ENCODE data around the gene BCAR1.

The BCAR1 gene

GRCh38 chr16:75238853-75239541 lies 12.4 kb downstream of the BCAR1 start:
- no peak for DNase-seq (ENCODE audit: low spot score)

GRCh38 chr16:75238132-75238852 lies 13.1 kb downstream of the BCAR1 start:
- no peak for DNase-seq (ENCODE audit: low spot score)

- no peak for DNase-seq (ENCODE audit: low spot score)
Measured at GRCh38 chr16:75237398-75238131, 13.9 kb downstream of the BCAR1 start.

- DNase-seq (ENCODE audit: low spot score): no peak
Measured at GRCh38 chr16:75236736-75237397, 14.6 kb downstream of the BCAR1 start.

- peak; percentile 15 for DNase-seq (ENCODE audit: low spot score)
Measured at GRCh38 chr16:75236232-75236631, 15.2 kb downstream of the BCAR1 start.

GRCh38 chr16:75235721-75236193 lies 15.7 kb downstream of the BCAR1 start:
- no peak for DNase-seq (ENCODE audit: low spot score)

GRCh38 chr16:75234856-75235696 lies 16.3 kb downstream of the BCAR1 start:
- DNase-seq (ENCODE audit: low spot score): no peak

GRCh38 chr16:75233611-75233938 lies 17.8 kb downstream of the BCAR1 start:
- DNase-seq (ENCODE audit: low spot score): no peak

GRCh38 chr16:75231570-75231969 lies 19.9 kb downstream of the BCAR1 start:
- DNase-seq (ENCODE audit: low spot score): no peak

GRCh38 chr16:75230471-75231110 lies 20.8 kb downstream of the BCAR1 start:
- DNase-seq (ENCODE audit: low spot score): no peak

GRCh38 chr16:75229172-75230031 lies 22.0 kb downstream of the BCAR1 start:
- no peak for DNase-seq (ENCODE audit: low spot score)

GRCh38 chr16:75228143-75228976 lies 23.1 kb downstream of the BCAR1 start:
- no peak for DNase-seq (ENCODE audit: low spot score)

GRCh38 chr16:75227361-75228142 lies 23.9 kb downstream of the BCAR1 start:
- no peak for DNase-seq (ENCODE audit: low spot score)

GRCh38 chr16:75226550-75227360 lies 24.7 kb downstream of the BCAR1 start:
- no peak for DNase-seq (ENCODE audit: low spot score)

GRCh38 chr16:75225678-75226515 lies 25.5 kb downstream of the BCAR1 start:
- DNase-seq (ENCODE audit: low spot score): no peak

GRCh38 chr16:75225092-75225491 lies 26.3 kb downstream of the BCAR1 start:
- no peak for DNase-seq (ENCODE audit: low spot score)
